Lower lobe of right lung (tissue), 2 donors: Measurements from ENCODE around the gene SALL3. TPM values are rescaled to one million over a fixed set of nuclear protein-coding genes. Genes with fewer than 3 reads are reported as not detected.
"Not testable (repeated sequence)": the region's sequence is repeated elsewhere in the genome, so short reads cannot be mapped to it uniquely, and the experiment has no call there.

Source experiments
- ATAC-seq, 2 donors: fragments of 200-7000 bp; cut with Tn5 transposase; one replicate each; pipeline ENCODE4 v1.9.1; 2020 to 2022; ENCODE audit warnings: mild to moderate bottlenecking in 2 of 2, moderate library complexity in 2 of 2
- DNase-seq: peaks from one replicate; pipeline ENCODE4 v3.0.0-alpha.2; 2020
- H3K27ac ChIP-seq: fragments of 200-600 bp; one replicate; pipeline ENCODE4 v1.8.0; 2022
- H3K27me3 ChIP-seq: fragments of 200-600 bp; one replicate; pipeline ENCODE4 v1.8.0; 2022; ENCODE audit warnings: low read depth
- H3K36me3 ChIP-seq: fragments of 200-600 bp; one replicate; pipeline ENCODE4 v1.8.0; 2022; ENCODE audit warnings: mild to moderate bottlenecking
- H3K4me1 ChIP-seq: fragments of 200-600 bp; one replicate; pipeline ENCODE4 v1.8.0; 2022
- H3K4me3 ChIP-seq: fragments of 200-600 bp; one replicate; pipeline ENCODE4 v1.8.0; 2022; ENCODE audit warnings: mild to moderate bottlenecking
- H3K9me3 ChIP-seq: fragments of 200-600 bp; one replicate; pipeline ENCODE4 v1.8.0; 2022
- intact Hi-C: fragments of 100-400 bp; cut with DNase I; formaldehyde crosslinking; loops from one replicate; pipeline ENCODE4 v1.11.0; 2022
- total RNA-seq: library from RNA; stranded (reverse); fragmentation: NEBNext Ultra II Directional; extraction: Animal tissue kit (Norgen Biotek cat#: 25700); gene quantifications from one replicate; pipeline ENCODE4 v1.2.1, GENCODE V29; 2021
- TF ChIP-seq, protein P1 (sequence below): fragments of 200-600 bp; IDR thresholded peaks from one replicate; pipeline ENCODE4 v1.8.0; 2022; ENCODE audit warnings: antibody characterized with exemption, mild to moderate bottlenecking
- donor health status: DM: no; HTN: yes; CAD: no; lungs with severe emphysema.

SALL3 gene
- total RNA-seq, 1 donor from 2014 or later = not detected

DNA sequence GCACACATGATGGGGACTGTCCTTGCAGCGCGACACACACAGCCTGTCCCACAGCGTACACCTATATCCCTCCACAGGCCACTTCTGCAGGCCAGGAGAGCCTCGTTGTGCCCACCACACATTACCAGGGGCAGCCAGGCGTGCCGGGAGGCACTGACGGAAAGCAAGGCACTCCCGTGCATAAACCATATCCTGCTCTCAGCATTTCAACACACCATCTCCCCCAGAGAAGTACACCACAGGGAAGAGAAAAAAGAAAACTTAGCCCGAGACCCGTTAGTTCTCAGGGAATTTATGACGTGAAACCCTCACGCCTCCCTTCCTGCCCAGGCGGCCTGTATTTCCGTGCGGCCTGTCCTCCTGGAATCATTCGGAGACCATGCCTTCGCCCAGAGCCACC is 24.6 kb upstream of the SALL3 start:
- no peak overlapping the region for H3K4me3 ChIP-seq
- no peak for ATAC-seq
- no peaks in the 10 kb centered on the region for H3K4me1 ChIP-seq
- intact Hi-C loops = no loop called here
- H3K27ac ChIP-seq = no peak overlapping the region
- no peaks in the 10 kb centered on the region for H3K36me3 ChIP-seq
- H3K27me3 ChIP-seq = no peaks in the 10 kb centered on the region
- no peak for DNase-seq
- H3K9me3 ChIP-seq = no peaks in the 10 kb centered on the region
- TF ChIP-seq, protein P1, sequence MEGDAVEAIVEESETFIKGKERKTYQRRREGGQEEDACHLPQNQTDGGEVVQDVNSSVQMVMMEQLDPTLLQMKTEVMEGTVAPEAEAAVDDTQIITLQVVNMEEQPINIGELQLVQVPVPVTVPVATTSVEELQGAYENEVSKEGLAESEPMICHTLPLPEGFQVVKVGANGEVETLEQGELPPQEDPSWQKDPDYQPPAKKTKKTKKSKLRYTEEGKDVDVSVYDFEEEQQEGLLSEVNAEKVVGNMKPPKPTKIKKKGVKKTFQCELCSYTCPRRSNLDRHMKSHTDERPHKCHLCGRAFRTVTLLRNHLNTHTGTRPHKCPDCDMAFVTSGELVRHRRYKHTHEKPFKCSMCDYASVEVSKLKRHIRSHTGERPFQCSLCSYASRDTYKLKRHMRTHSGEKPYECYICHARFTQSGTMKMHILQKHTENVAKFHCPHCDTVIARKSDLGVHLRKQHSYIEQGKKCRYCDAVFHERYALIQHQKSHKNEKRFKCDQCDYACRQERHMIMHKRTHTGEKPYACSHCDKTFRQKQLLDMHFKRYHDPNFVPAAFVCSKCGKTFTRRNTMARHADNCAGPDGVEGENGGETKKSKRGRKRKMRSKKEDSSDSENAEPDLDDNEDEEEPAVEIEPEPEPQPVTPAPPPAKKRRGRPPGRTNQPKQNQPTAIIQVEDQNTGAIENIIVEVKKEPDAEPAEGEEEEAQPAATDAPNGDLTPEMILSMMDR = no peak

DNA sequence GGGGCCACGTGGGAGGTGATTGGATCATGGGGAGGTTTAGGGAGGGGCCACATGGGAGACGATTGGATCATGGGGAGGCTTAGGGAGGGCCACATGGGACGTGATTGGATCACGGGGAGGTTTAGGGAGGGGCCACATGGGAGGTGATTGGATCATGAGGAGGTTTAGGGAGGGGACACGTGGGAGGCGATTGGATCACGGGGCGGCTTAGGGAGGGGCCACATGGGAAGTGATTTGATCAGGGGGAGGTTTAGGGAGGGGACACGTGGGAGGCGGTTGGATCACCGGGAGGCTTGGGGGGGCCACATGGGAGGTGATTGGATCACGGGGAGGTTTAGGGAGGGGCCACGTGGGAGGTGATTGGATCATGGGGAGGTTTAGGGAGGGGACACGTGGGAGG is 22.5 kb upstream of the SALL3 start:
- ATAC-seq = no peak
- Histone ChIP-seq H3K36me3 (no peaks in the 10 kb centered on the region), H3K4me1 (no peaks in the 10 kb centered on the region), H3K9me3 (no peaks in the 10 kb centered on the region), H3K4me3 (no peak overlapping the region), H3K27ac (no peak overlapping the region), H3K27me3 (no peaks in the 10 kb centered on the region)
- intact Hi-C loops = no loop called here
- TF ChIP-seq, protein P1 = no peak
- no peak for DNase-seq

DNA sequence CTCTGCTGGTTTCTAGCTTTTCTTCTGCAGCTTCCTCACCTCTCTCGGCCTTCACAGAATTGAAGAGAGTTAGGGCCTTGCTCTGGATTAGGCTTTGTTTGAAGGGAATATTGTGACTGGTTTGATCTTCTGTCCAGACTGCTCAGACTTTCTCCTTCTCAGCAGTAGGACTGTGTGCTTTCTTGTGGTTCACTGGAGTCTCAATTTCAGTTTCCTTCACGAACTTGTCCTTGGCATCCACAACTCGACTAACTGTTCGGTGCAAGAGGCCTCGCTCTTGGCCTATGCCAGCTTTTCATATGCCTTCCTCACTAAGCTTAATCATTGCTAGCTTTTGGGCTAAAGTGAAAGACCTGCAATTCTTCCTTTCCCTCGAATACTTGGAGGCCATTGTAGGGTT is 18.9 kb upstream of the SALL3 start:
- no peak for DNase-seq
- no peaks in the 10 kb centered on the region for H3K9me3 ChIP-seq
- H3K27ac ChIP-seq = no peak overlapping the region
- intact Hi-C loops = no loop called here
- H3K27me3 ChIP-seq = no peaks in the 10 kb centered on the region
- TF ChIP-seq, protein P1 = no peak
- no peaks in the 10 kb centered on the region for H3K36me3 ChIP-seq
- no peak overlapping the region for H3K4me3 ChIP-seq
- no peak for ATAC-seq
- no peaks in the 10 kb centered on the region for H3K4me1 ChIP-seq

DNA sequence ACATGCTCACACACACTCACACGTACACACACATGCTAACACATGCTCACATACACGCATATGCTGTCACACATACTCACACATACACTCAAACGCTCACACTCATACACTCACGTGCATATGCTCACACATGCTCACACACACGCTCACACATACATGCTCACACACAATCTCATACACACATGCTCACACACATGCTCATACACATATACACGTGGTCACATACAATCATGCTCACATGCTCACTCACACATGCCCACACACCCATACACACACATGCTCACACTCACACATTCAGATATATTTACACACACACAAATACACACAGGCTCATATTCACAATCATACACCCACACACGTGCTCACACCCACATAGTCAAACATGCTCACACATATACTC is 17.5 kb upstream of the SALL3 start:
- Histone ChIP-seq H3K27me3 (no peaks in the 10 kb centered on the region), H3K36me3 (no peaks in the 10 kb centered on the region), H3K9me3 (no peaks in the 10 kb centered on the region), H3K4me1 (no peaks in the 10 kb centered on the region), H3K27ac (no peak overlapping the region), H3K4me3 (no peak overlapping the region)
- intact Hi-C loops = no loop called here
- no peak for DNase-seq
- no peak for ATAC-seq
- TF ChIP-seq, protein P1 = no peak

DNA sequence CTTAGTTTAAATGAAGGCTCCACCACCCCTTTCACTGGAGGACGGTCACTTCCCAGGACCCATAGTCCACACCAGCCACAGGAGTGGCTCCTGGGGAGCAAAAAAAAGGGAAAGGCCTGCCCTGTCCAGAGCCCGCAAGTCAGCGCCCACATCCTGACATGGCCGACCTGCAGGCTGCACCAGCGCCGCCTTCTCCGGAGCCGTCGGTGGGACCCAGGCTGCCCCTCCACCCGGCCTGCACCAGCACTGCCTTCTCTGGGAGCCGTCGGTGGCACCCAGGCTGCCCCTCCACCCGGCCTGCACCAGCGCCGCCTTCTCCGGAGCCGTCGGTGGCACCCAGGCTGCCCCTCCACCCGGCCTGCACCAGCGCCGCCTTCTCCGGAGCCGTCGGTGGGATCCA is 14.9 kb upstream of the SALL3 start:
- ATAC-seq, H3K27me3 ChIP-seq, H3K4me3 ChIP-seq, H3K9me3 ChIP-seq, intact Hi-C loops, H3K4me1 ChIP-seq, H3K27ac ChIP-seq, H3K36me3 ChIP-seq, DNase-seq: not testable (repeated sequence)

DNA sequence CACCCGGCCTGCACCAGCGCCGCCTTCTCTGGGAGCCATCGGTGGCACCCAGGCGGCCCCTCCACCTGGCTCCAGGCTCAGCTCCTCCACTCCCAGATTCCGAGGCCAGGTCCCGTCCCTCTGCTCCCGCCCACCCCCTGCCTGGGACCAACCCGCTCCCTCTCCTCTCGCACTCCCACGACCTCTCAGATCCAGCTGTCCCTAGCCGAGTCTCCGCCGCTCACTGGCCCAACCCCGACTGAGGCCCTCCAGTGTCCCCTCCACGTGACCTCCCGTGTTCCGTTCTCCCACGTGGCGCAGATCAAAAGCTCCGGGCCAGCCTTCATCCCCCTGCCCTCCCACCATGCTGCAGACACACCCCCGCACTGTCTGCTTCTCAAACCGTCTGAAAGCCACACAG is 14.4 kb upstream of the SALL3 start:
- Histone ChIP-seq H3K36me3 (no peaks in the 10 kb centered on the region), H3K9me3 (no peaks in the 10 kb centered on the region), H3K27me3 (peaks cover 5% of the 10 kb centered on the region), H3K27ac (no peak overlapping the region), H3K4me3 (no peak overlapping the region), H3K4me1 (no peaks in the 10 kb centered on the region)
- intact Hi-C loops = no loop called here
- no peak for ATAC-seq
- TF ChIP-seq, protein P1 = no peak
- no peak for DNase-seq
